Measurements from ENCODE around the gene TK1.

Gene TK1, protein sequence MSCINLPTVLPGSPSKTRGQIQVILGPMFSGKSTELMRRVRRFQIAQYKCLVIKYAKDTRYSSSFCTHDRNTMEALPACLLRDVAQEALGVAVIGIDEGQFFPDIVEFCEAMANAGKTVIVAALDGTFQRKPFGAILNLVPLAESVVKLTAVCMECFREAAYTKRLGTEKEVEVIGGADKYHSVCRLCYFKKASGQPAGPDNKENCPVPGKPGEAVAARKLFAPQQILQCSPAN

DNA sequence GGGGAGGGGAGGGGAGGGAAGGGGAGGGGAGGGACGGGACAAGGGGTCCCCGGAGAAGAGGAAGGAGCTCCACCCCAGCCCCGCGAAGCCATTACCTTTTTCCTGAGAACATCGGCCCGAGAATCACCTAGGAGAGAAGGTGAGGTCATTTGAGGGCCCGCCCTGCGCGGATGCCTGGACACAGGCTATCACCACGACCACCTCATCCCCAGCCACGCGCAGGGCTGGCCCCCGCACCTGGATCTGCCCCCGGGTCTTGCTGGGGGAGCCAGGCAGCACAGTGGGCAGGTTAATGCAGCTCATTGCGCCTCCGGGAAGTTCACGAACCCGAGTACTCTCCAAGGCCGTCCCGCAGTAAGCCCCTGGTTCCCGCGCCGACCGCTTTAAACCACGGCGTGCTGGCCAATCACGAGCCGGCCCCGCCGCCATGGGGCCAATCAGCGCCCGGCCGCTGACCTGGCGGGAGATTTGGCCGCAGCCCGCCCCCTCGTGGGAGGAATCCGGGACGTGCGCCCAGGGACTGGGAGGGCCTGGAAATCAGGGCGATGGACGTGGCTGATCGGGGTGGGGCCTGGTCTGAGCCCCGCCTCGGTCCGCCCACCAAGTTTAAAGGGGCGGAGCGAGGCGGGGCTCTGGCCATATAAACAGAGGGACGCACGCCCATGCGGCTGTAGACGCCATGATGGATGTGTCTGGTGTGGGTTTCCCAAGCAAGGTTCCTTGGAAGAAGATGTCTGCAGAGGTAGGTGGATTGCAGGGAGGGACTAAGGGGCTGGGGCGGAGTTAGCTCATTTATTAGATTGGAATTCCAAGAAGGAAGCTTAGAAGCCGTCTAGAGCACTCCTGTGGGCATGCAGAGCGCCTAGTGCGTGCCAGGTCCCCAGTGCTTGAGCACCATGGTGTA is at the start of gene TK1, which contains the start of gene AFMID:
TSS of gene TK1 (minus strand) at position 361 of the 904 bp plus-strand sequence. CDS start at position 303, 58 bp downstream.
TSS of gene AFMID (plus strand) at position 671 of the 904 bp plus-strand sequence. CDS start at position 680, 9 bp downstream.
- peak; percentile 97 for DNase-seq

DNA sequence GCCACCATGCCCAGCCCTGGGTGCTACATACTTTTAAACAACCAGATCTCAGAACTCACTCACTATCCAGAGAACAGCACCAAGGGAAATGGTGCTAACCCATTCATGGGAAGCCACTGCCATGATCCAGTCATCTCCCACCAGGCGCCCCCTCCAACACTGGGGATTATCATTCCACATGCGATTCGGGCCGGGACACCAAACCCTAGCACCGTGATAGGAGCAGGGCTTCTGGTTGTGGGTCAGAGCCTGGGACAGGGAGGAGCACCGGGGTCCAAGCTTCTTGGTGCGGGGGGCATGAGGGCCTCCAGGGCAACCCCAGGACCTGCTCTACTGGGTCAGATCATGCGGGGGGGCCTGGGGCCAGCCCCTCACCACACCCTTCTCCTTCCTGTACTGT is 49.0 kb upstream of the TK1 start:
- DNase-seq, result no peak

DNA sequence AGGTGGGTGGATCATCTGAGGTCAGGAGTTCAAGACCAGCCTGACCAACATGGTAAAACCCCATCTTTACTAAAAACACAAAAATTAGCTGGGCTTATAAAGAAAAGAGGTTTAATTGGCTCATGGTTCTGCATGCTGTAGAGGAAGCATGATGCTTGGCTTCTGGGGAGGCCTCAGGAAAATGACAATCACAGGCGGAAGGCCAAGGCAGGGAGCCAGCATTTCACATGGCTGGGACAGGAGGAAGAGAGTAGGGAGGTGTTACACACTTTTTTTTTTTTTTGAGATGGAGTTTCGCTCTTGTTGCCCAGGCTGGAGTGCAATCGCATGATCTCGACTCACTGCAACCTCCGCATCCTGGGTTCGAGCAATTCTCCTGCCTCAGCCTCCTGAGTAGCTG is 48.2 kb upstream of the TK1 start:
- DNase-seq, result peak; percentile 42

DNA sequence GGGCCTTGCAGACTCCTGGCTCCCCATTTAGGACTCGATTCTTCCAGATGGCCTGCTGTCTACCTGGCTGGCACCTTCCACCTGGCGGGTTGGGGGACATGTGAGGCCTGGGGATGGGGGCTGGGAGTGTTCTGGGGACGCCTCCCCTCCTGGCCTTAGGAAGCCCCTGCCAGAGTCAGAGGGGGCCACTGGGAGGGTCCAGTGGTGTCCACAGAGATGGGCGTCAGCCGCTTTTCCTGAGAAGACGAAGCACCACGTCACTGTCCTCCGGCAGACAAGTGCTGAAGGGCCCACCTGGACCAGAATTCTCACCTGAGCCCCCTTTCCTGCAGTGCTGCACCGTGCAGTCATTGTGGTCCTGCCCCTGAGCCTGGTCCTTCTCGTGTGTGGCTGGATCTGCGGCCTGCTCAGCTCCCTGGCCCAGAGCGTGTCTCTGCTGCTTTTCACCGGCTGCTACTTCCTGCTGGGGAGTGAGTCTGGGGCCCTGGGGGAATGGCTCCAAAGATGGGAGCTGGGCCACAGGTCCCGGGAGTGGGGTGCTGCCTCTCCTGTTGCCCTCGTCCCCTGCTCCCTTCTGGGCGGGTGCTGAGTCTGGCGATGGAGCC is 47.5 kb upstream of the TK1 start:
- DNase-seq, result no peak

DNA sequence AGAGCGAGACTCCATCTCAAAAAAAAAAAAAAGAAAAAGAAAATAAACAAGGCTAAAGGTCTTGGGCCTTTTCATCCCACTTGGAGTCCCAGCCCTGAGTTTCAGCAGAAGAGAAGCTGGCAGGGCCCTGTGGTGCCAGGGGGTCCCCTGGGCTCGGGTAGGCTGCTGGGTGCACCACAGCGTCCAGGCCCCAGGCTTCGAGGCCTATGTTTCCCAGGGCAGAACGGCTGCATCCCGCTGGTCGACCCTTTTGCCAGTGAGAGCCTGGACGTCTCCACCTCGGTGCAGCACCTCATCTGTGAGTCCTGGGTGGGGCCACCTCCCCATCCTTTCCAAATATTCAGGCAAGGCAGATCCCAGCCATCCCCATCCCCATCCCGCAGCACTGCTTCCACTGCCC is 46.8 kb upstream of the TK1 start:
- no peak for DNase-seq

DNA sequence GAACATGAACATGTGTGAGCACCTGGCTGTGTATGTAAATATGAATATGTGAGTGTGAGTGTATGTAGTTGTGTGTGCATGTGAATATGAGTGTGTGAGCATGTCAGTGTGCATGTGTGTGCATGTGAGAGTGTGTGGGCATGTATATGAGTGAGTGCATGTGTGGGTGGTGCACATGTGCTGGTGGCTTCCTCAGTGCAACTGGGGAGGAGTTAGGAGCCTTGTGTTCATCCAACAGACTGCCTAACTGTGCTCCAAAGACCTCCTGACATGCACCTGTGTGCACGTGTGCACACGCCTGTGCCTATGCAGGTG is 46.0 kb upstream of the TK1 start:
- no peak for DNase-seq

DNA sequence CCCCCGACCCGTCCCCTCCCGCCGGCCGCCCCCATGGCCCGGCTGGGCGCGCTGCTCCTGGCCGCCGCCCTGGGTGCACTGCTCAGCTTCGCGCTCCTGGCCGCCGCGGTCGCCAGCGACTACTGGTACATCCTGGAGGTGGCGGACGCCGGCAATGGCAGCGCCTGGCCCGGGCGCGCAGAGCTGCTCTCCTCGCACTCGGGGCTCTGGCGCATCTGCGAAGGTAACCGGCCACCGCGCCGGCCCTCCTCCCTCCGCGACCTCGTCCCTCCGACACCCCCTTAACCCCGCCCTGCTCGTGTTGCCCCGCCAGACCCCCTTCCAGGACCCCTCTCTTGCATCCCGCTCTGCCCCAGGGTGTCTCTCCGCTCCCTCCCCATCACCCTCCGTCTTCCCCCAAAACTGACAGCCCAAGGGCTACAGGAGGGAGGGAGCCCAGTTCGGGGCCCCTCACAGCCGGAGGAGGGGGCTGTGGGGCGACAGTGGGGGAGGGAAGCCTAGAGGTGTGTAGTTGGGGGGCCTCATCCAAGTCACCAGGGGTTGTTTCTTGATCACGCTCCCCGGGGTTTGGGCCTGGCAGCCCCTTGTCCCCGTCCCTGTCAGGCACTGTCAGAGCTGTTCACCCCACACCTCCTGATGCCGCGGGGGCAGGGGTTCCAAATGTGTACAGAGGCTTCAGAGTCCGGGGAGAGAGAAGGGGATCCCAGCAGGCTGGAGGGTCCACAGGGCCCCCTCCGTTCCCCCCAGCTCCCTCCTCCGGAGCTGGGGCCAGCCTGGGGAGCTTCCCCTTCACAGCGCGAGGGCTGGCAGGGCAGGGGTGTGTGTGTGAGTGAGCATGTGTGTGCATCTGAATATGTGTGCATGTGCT is 45.4 kb upstream of the TK1 start:
- DNase-seq, result no peak

DNA sequence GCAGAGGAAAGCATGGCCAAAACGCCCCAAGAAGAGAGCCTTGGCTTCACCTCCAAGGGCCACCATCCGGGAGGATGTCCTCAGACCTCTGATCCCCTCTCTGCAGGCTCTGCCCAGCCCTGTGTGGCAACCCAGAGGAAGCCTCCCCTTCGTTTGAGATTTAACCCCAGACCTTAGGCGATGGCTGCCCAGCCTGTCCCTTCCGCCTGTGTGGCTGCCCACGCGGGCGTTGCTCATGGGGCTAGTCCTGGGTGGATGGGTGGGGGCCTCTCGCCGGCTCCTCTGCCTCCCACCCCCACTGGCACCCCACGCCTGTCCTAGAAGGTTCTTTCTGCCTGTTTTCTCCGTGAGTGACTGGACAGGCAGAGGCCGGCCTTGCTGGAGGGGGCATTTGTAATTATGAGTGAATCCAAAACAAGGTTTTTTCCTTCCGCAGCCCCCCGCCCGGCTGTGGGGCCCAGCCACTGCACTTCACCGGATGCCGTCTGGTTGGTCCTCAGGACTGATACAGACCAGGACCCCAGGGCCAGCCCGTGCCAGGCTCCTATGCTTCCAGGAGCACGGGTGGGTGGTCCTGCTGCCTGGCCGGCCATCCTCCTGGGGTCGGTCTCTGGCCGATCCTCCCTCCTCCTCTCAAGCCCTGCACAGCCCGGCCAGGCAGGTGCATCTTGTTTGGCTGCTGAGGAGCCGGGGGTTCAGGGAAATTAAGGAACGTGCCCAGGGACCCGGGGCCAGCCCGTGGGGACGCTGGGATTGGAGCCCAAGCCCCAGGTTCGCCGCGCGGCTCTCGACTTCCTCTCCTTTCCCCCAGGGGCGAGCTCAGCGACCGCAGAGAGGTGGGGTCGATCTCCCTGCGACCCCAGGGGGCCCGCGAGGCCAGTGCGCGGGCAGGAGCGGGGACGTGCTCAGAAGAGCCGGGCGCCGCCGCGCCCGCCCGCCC is 44.4 kb upstream of the TK1 start, which contains the start of gene TMEM235:
TSS of gene TMEM235 (plus strand) at position 636 of the 940 bp plus-strand sequence. CDS start 393 bp downstream, outside the sequence.
- no peak for DNase-seq

DNA sequence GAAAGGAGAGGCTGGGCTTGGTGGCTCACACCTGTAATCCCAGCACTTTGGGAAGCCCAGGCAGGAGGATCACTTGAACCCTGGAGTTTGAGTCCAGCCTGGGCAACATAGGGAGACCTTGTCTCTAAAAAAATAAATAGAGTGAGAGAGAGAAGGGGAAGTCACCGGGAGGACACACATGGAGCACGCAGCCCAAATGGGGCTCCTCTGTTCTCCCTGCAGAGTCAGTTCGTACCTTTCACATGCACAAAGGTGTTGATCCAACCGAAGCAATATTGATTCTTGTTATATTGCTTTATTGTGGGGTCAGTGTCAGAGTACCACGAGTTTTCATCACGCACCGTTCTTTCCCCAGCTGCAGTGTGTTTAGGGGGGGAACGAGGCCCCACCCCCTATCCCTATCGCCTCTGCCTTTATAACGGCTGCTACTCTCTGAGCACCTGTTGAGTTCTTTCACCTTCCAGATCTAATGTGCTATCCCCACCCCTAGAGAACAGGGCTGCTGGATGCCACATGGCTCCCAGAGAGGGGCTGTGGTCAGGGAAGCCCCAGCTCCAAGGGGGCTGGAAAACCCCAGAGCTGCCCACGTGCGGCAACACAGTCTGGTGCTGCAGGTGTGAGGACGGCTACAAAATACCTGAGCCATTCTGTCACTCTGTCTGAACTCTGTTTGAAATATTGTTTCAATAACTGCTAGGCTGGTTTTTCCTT is 43.6 kb upstream of the TK1 start:
- DNase-seq, result no peak

DNA sequence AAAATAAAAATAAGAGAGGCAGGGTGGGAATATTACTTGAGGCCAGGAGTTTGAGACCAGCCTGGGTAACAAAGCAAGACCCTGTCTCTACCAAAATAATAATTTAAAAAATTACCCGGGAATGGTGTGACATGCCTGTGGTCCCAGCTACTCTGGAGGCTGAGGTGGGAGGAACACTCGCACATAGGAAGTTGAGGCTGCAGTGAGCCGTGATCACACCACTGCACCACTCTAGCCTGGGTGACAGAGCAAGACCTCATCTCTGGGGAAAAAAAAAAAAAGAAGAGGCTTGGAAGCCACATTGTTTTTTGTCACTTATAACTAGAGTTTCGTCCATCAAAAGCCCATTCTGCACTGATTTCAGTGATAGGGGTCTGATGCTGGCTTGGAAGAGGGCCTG is 41.3 kb upstream of the TK1 start:
- DNase-seq, result no peak

DNA sequence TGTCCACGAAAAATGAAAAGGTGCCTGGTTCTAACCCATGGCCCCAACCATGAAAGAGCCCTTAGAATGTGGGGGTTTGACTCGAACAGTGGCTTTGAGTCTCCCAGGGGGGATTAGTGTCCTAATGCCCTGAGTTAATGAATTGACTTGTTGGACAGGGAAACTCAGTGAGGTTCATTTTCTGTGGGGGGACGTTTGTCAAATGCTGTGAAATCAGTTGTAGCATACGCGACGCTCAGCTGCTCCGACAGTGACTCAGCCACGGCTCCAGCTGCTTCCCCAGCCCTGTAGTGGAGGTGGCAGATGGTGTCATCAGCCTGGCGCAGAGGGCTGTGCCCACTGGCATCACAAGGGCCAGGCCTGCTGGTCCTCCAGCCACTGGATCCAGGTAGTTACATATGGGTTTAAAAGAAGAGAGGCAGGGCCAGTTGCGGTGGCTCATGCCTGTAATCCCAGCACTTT is 40.6 kb upstream of the TK1 start:
- DNase-seq, result peak; percentile 81

DNA sequence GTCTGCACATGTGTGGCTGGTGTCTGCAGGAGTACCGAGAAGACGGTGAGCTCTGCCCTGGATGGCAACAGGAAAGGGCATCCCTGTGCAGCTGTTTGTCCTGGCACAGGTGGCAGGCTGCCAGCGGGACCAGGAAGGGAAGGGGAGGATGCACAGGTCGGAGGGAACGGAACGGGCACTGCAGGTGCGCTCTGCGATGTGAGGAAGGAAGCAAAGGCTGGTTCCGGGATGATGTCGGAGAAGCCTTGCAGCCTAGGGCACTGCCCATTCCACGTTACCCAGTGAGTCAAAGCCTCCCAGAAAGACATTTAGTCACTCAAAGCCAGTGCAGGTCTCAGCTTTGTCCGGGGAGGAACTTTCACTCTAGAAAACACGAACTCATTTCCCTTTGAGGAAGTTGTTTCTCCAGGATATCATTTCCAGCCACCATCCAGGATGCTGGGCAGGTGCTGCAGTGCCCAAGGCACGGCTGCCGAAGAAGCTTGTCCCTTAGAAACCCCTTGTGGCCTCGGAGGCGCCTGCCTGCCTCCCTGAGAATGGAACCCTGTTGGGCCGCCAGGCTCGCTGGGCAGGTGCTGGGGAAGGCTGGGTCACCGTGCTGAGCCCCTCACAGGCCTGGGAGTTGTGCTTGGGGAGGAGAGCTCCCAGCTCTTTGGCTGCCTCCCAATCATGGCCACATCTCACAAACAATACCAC is 40.1 kb upstream of the TK1 start:
- DNase-seq, result no peak

DNA sequence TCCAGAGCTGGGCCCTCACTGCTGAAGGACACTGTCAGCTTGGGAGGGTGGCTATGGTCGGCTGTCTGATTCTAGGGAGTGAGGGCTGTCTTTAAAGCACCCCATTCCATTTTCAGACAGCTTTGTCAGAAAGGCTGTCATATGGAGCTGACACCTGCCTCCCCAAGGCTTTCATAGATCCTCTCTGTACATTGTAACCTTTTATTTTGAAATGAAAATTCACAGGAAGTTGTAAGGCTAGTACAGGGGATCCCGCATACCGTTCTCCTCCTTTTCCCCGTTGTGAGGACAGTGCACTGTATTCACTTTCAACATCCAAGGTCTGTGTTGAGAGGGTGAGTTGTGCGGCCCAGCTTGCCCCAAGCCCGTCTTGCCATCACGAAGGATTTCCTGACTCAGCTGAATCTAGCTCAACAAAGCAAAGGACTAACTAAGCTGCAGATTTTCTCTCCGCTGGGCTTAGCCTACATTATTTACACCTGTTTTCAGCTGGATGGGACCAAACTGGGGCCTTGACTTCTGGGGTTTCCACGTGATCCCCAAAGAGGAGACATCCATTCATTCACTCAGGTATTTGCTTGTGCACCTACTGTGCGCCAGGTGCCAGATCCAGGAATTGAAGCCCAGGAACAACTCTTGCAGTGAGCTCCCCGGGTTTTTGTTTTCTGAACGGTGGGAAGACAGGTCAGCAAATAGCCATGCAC is 39.4 kb upstream of the TK1 start:
- no peak for DNase-seq

DNA sequence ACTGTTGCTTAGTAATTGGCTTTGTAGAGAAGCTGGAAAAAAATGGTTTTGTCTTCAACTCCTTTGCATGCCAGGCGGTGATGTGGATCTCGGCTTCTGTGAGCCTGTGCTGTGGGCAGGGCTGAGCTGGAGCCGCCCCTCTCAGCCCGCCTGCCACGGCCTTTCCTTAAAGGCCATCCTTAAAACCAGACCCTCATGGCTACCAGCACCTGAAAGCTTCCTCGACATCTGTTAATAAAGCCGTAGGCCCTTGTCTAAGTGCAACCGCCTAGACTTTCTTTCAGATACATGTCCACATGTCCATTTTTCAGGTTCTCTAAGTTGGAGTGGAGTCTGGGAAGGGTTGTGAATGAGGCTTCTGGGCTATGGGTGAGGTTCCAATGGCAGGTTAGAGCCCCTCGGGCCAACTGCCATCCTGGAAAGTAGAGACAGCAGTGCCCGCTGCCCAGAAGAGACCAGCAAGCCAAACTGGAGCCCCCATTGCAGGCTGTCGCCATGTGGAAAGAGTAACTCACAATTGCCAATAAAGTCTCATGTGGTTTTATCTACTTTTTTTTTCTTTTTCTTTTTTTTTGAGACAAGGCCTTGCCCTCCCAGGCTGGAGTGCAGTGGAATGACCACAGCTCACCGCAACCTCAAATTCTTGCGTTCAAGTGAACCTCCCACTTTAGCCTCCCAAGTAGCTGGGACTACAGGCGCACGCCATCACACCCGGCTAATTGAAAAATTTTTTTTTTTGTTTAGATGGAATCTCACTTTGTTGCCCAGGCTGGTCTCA is 38.4 kb upstream of the TK1 start:
- DNase-seq, result peak; percentile 80

DNA sequence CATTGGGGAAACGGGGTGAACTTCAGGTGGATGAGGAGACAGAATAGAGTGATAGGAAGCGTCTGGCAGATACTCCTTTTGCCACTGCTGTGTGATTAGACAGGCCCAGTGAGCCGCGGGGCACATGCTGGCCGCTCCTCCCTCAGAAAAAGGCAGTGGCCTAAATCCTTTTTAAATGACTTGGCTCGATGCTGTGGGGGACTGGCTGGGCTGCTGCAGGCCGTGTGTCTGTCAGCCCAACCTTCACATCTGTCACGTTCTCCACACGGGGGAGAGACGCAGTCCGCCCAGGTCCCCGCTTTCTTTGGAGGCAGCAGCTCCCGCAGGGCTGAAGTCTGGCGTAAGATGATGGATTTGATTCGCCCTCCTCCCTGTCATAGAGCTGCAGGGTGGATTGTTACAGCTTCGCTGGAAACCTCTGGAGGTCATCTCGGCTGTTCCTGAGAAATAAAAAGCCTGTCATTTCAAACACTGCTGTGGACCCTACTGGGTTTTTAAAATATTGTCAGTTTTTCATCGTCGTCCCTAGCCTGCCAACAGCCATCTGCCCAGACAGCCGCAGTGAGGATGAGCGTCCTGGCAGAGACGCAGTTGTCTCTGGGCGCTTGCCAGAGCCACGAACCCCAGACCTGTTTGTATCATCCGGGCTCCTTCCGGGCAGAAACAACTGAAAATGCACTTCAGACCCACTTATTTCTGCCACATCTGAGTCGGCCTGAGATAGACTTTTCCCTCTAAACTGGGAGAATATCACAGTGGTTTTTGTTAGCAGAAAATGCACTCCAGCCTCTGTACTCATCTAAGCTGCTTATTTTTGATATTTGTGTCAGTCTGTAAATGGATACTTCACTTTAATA is 37.6 kb upstream of the TK1 start:
- peak; percentile 91 for DNase-seq

DNA sequence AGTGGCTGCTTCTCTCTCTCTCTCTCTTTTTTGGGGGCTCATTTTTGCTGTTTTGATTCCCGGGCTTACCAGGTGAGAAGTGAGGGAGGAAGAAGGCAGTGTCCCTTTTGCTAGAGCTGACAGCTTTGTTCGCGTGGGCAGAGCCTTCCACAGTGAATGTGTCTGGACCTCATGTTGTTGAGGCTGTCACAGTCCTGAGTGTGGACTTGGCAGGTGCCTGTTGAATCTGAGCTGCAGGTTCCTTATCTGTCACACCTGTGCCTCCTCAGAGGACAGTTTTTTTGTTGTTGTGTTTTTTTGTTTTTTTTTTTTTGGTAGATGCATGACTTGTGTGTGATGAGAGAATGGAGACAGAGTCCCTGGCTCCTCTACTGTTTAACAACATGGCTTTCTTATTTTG is 36.9 kb upstream of the TK1 start:
- no peak for DNase-seq

DNA sequence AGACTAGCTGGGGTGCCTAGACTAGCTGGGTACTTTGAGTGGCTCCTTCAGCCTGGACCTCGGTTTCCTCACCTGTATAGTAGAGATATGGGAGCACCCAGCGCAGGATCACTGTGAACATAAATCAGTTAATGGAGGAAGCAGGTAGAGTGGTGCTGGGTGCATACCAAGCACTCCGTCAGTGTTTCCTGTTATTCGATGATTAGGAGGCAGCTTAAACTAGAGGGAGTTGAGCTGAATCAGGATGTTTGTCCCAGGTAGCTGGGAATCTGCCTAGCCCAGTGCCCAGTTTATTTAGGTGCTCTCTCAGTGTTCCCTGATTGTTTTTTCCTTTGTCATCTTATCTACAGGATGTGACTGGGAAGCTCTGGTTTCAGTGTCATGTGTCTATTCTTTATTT is 36.2 kb upstream of the TK1 start:
- DNase-seq, result no peak
